Measurements from ENCODE around the gene UBE2R2.
"Not testable (repeated sequence)": the region's sequence is repeated elsewhere in the genome, so short reads cannot be mapped to it uniquely, and the experiment has no call there.

The UBE2R2 gene

GRCh38 chr9:33927694-33928093 lies 110.7 kb downstream of the UBE2R2 start:
- no peak for DNase-seq (ENCODE audit: low read depth in 2 of 2)

DNA sequence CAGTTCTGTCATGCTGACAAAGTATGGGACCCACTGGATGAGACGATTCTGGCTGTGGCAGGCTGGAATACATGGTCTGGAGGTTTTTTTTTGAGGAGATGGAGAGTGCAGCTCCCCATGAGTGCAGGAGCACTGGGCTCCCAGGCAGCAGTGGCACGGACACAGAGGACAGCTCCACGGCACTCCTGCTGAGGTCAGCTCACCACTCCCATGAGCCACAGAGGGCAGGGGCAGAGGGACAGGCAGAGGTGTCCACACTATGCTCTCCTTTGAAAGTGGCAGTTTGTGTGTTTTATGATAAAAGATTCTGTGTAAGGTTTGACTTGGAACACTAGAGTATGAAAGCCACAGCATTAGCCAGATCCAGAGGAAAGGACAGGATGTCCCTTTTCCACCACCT lies 114.4 kb downstream of the UBE2R2 start:
- no peak for DNase-seq (ENCODE audit: low read depth in 2 of 2)

- no peak for DNase-seq (ENCODE audit: low read depth in 2 of 2)
These were observed 115.3 kb downstream of the UBE2R2 start for GRCh38 chr9:33932078-33932807.

GRCh38 chr9:33934188-33934878 lies 117.4 kb downstream of the UBE2R2 start:
- no peak for DNase-seq (ENCODE audit: low read depth in 2 of 2)

DNA sequence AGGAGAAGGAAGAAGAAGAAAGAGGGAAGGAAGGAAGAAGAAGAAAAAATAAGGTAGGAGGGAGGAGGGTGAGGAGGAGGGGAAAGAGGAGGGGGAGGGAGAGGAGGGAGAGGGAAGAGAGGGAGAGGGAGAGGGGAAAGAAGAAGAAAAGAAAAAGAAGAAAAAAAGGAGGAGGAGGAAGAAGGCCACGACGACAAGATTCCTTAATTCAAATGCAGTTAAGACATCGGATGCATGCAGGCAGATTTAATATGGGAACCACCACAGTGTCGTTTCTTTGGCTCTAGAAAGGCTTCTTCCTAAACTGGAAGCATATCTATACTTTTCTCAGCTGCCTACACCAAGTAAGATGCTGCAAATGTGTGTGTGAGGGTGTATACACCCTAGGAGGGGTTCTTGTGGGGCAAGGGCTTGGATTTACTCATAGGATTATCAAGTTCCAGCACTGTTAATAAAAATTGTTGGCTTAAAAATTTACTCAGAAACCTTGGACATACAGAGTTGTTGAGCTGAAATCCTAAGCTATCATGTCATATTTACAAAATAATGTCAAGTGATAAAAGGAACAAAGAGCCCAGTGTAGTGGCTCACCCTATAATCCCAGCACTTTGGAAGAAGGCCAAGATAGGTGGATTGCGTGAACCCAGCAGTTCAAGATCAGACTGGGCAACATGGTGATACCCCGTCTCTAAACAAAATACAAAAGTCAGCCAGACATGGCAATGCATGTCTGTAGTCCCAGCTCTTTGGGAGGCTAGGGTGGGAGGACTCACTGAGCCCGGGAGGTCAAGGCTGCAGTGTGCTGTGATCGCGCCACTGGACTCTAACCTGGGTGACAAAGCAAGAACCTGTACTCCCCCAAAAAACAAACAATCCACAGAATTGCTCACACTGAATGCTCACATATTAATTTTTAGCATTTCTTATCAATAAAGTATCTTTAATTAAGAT lies 123.2 kb downstream of the UBE2R2 start:
- DNase-seq (ENCODE audit: low read depth in 2 of 2): no peak

- DNase-seq (ENCODE audit: low read depth in 2 of 2): peak; percentile 73 to 76
These were observed 125.6 kb downstream of the UBE2R2 start for GRCh38 chr9:33942471-33943083.

GRCh38 chr9:33943389-33943788 lies 126.4 kb downstream of the UBE2R2 start:
- DNase-seq (ENCODE audit: low read depth in 2 of 2): no peak

DNA sequence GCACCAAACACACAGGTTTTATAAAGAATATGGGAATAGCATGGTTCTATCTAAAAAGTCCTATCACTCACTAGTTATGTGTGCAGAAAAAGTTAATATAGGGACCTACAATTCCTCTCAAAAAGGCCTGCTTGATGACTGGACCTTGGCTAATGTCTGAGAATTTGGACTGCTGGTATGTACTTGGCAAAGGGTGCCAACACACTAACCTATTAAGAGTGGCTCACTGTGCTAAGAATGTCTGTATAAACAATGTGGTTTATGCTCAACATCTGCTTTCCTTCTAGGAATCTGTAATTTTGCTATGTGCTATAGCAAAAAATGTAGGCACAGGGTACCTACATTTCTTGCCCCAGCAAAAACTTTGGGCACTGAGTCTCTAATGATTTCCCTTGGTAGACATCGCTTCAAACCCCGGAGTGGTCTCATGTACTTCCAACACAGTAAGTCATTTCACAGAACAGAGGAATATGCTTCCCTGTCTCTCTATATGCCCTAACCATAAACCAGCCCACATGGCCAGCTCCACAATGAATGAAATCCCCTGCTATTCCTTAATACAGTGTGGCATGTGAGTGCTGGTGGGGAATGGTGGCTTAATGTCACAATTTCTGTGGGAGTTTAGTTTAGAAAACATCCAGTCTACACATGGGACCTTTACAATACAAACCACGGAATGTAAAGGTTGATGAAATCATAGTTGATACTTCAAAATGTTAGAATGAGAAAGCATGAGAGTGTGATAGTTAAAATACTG lies 130.0 kb downstream of the UBE2R2 start:
- peak; percentile 81 to 88 for DNase-seq (ENCODE audit: low read depth in 2 of 2)

DNA sequence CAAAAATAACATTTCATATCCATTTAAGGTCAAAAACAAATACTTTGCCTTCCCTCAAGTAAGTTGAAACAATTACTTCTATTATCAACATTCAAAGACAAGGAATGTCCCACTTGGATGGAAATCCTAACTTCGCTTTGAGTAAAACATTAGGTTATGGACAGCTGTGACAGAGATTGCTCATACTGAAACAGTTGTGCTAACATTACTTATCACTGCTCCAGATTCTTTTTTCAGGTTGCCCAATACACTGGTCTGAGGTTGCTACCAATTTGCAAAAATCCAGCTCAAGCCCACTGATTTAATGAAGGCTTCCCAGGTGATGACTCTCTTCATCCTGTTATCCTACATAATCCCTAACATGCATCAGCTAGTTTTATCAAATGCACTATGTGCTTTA lies 133.4 kb downstream of the UBE2R2 start:
- no peak for DNase-seq (ENCODE audit: low read depth in 2 of 2)

DNA sequence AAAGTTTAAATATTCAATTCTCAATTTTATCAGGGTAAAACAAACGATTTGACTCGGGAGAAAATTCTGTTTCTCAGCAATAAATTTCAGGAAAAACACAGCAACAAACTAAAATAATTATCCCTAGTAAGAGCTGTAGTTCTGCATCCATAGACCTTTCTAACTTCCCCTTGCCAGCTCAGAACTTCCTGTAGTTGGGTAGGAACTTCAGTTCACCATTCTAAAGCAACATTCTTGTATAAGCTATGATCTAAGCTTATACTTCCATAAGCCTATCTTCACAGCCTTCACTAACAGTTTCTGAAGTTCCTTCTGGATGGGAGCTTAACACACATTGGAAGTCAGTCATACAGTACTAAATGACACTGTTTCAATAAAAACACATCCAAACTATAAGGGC lies 135.1 kb downstream of the UBE2R2 start:
- no peak for DNase-seq (ENCODE audit: low read depth in 2 of 2)

- no peak for DNase-seq (ENCODE audit: low read depth in 2 of 2)
These were observed 139.6 kb downstream of the UBE2R2 start for GRCh38 chr9:33956544-33956943.

GRCh38 chr9:33959725-33960124 lies 142.8 kb downstream of the UBE2R2 start:
- DNase-seq (ENCODE audit: low read depth in 2 of 2): no peak

DNA sequence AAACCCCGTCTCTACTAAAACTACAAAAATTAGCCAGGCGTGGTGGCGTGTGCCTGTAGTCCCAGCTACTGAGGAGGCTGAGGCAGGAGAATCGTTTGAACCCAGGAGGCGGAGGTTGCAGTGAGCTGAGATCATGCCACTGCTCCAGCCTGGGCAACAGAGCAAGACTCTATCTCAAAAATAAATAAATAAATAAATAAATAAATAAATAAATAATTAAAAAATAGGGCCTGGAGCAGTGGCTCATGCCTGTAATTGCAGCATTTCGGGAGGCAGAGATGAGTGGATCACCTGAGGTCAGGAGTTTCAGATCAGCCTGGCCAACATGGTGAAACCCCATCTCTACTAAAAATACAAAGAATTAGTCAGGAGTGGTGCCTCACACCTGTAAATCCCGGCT lies 145.5 kb downstream of the UBE2R2 start:
- not testable (repeated sequence) for DNase-seq (ENCODE audit: low read depth in 2 of 2)

DNA sequence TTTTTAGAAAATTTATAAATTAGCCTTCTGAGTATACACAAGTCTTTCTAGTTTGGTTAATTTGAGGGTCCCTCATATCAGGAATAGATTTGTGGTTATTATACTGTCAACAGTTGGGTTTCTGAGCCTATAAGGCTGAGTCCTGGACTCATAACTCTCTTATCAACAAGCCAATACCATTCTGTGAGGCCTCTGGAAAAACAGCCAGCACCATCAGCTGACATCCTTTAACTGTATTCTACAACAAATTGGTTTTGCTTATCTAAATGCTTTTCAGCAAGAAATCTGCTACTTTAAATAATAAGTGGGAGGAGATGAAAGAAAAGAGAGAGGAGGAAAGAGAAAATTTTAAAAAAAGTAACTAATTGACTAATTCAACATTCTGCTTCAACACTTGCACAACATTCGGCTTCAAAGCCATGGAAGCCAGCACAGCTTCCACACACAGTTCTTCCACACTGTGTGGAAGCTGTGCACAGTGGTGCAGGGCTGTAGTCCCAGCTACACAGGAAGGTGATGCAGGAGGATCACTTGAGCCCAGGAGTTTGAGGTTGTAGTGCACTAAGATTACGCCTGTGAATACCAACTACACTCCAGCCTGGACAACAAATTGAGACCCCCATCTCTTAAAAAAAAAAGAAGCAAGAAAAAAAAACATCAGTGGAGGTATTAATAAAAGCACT lies 147.3 kb downstream of the UBE2R2 start:
- no peak for DNase-seq (ENCODE audit: low read depth in 2 of 2)
